NB4 (cell line): ENCODE results near the gene ARL5B.
A peak's percentile ranks its signal among the peaks of the same experiment; 100 is the strongest.

Source experiments
- DNase-seq: peaks from one replicate; pipeline ENCODE4 v3.0.0; 2010; ENCODE audit warnings: low read depth
- H3K4me3 ChIP-seq: one replicate; pipeline ENCODE4 v1.5.1; 2011; ENCODE audit warnings: mild to moderate bottlenecking, low read depth, low read length, moderate library complexity
- MYC ChIP-seq: IDR thresholded peaks from 2 replicates; pipeline ENCODE4 v1.6.1; 2011; ENCODE audit warnings: low read depth, low read length
- POLR2A ChIP-seq: IDR thresholded peaks from 2 replicates; pipeline ENCODE4 v1.6.1; 2011; ENCODE audit warnings: mild to moderate bottlenecking; ENCODE audit not compliant: insufficient read length; ENCODE audit errors: extremely low read depth
- TF ChIP-seq, protein P1 (sequence below): IDR thresholded peaks from 2 replicates; pipeline ENCODE4 v1.6.1; 2011; ENCODE audit warnings: low read depth, low read length
- TF ChIP-seq, protein P2 (sequence below): IDR thresholded peaks from one replicate; pipeline ENCODE4 v1.5.1; 2012; ENCODE audit warnings: low read depth, low read length

Gene ARL5B

DNA sequence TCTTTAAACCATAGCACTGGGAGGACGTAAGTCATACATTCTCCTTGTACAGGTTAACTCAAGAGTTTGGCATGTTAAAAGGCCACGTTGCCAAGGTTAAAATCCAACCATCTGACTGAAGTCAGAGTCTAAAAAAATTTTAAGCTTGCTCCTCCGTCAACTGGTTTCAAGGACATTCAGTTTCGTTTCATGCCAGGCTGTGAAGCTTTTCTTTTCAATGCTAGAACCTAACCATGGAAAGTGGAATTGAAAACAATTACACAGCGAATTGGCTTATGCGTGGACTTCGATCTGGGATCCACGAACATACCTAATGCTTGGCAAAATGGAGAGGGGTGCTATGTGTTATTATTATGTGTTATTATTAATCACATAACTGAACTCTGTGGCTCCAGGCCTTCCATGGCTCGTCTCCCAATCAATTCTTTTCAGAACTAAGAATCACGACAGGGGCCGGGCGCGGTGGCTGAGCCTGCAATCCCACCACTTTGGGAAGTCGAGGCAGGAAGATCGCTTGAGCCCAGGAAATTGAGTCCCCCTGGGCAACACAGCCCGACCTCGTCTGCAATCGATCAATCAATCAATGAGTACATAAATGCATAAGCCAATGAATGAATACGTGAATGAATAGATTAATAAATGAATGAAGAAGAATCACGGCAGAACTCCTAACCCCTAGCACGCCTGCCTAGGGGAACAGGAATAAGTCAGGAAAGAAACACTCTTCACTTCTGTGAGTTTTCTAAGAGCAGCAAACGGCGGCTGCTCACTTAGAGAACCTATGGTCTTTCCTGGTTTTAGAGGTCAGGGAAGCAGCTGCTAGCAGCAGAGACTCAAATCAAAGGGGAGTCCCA is 733 bp upstream of the ARL5B start:
- TF ChIP-seq, protein P1, sequence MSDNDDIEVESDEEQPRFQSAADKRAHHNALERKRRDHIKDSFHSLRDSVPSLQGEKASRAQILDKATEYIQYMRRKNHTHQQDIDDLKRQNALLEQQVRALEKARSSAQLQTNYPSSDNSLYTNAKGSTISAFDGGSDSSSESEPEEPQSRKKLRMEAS, result no peak
- TF ChIP-seq, protein P2, sequence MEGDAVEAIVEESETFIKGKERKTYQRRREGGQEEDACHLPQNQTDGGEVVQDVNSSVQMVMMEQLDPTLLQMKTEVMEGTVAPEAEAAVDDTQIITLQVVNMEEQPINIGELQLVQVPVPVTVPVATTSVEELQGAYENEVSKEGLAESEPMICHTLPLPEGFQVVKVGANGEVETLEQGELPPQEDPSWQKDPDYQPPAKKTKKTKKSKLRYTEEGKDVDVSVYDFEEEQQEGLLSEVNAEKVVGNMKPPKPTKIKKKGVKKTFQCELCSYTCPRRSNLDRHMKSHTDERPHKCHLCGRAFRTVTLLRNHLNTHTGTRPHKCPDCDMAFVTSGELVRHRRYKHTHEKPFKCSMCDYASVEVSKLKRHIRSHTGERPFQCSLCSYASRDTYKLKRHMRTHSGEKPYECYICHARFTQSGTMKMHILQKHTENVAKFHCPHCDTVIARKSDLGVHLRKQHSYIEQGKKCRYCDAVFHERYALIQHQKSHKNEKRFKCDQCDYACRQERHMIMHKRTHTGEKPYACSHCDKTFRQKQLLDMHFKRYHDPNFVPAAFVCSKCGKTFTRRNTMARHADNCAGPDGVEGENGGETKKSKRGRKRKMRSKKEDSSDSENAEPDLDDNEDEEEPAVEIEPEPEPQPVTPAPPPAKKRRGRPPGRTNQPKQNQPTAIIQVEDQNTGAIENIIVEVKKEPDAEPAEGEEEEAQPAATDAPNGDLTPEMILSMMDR, result no peak
- TF ChIP-seq POLR2A (no peak), MYC (no peak)
- peak; percentile 3 for DNase-seq
- peak overlapping the region; percentile 92 for H3K4me3 ChIP-seq

DNA sequence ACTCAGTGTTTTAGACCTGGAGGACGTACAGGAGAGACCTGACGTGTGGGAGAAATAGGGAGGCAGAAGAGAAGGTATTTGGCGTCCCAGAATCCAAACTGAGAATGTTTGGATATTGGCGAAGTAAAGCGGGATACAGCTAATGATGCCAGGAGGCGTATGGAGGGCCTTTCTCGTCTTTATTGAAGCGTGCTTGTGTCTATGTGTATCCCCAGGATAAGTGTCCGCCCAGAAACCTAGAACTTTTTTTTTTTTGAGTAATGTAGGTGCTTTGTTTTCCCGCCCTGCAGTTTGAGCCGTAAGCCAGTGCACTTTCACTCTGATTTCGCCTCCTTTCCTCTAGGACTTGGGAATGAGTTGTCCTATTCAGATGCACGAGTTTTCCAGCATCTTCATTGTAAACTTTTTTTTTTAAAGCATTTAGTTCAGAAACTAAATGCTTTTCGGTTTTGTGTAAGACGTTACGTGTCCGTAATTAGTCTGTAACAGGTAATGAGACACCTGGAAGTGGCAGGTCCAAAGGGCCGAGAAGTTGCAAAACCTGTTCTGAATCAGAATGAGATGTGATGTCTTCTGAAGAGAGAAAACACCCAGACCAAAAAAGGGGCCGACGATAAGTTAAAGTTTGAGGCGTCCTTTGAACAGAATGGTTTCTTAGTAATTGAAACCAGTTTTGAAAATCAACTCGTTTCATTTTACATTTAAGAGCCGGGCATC is 746 bp downstream of the ARL5B start:
- DNase-seq, result no peak
- H3K4me3 ChIP-seq, result peak overlapping the region; percentile 84
- TF ChIP-seq, protein P1, result 0 out of 2 replicates have a peak, but pooled peaks have one; percentile 4
- TF ChIP-seq, protein P2, result no peak
- TF ChIP-seq MYC, result no peak

DNA sequence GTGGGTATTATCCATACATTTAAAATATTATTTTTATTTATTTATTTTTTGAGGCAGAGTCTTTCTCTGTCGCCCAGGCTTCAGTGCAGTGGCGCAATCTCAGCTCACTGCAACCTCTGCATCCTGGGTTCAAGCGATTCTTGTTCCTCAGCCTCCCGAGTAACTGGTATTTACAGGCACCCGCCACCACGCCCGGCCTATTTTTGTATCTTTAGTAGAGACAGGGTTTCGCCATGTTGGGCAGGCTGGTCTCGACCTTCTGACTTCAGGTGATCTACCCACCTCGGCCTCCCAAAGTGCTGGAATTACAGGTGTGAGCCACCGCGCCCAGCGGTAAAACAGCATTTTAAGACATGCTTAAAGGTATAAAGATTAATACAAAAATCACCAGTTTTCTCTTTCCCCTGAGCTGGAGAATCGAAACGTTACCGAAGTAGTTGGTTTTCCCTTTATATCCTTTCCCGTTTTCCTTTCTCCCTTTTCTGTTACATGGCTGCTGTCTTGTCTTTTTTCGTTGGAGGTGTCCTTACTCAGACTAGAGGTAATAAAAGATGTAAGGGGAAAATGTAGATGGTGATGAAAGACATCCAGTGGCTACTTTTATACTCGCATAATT is 1.7 kb downstream of the ARL5B start:
- no peak for DNase-seq
- peak overlapping the region; percentile 84 for H3K4me3 ChIP-seq
- TF ChIP-seq POLR2A, result no peak
- TF ChIP-seq MYC, result no peak
- TF ChIP-seq, protein P1, result no peak
- TF ChIP-seq, protein P2, result no peak

DNA sequence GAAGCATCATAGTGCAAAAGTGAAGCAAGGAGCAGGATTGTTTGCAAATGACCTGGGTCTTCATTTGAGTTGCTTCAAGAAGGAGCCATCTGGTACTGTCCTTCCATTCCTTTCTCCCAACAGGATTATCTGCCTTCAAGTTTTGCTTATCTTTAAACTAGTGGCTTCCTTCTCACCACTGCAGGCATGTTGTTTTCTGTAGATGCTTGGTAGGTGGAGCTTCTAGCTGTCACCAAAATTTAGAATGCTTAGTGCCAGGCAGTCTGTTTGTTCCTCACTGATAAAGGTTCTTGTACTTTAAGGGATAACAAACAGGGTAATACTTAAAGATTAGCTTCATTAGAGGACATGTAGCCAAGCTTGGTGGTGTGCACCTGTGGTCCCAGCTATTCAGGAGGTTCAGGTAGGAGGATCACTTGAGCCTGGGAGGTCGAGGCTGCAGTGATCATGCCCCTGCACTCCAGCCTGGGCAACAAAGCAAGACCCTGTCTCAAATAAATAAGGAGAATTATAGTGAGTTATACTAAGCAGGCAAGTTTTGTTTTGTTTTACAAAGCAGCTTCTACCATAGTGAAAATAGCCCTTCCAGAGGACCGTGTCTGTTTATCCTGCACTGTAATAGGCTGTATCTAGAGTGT is 5.7 kb downstream of the ARL5B start:
- no peak for DNase-seq
- no peak overlapping the region for H3K4me3 ChIP-seq
- TF ChIP-seq MYC (no peak), POLR2A (no peak)
- TF ChIP-seq, protein P1, result no peak
- TF ChIP-seq, protein P2, result no peak

DNA sequence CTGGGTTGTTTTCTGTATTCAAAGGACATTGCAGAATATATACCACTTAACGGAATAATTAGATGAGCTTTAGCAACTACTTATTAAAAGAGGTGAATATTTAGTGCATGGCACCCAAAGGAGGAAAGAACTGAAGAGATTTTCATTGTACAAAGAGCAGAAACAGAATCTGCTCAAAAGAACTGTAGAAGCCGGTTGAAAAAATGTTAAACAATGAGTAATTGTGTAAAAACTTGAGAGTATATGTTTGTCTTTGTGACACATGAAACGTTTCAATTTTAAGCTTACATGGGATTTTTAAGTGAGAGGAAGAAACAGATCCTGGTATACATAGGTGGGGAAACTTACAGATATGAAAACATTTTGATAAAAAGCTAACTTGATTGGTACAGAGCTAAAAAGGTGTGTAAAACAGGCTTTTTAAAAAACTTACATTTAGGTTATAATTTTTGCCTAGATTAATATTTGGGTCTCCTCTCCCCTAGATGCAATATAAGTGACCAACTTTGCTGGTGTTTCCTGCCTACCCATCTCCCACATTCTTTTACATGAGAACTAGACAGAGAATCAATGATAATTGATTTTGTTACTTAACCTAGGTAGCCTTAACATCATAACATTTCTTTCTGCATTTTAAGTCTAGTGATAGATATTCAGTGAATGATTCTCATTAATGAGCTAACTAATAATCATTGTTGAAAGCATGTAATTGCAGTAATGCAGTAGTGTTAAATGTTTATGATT is 6.8 kb downstream of the ARL5B start:
- H3K4me3 ChIP-seq, result no peak overlapping the region
- TF ChIP-seq, protein P1, result no peak
- TF ChIP-seq MYC (no peak), POLR2A (no peak)
- TF ChIP-seq, protein P2, result no peak
- DNase-seq, result no peak
